Effector memory CD8-positive, alpha-beta T cell (primary cell): ENCODE results near the gene EID3.
"Not testable (repeated sequence)": the region's sequence is repeated elsewhere in the genome, so short reads cannot be mapped to it uniquely, and the experiment has no call there.

Source experiments
- ATAC-seq: fragments of 150-1000 bp; cut with Tn5 transposase; replicated peaks from 2 replicates; pipeline ENCODE4 v1.10.0; 2021; ENCODE audit warnings: mild to moderate bottlenecking, moderate library complexity
- DNase-seq, 3 experiments: peaks; one replicate each; pipeline ENCODE4 v3.0.0; 2021
- H3K27ac Mint-ChIP-seq, 2 donors: one replicate each; pipeline ENCODE4 v1.8.0; 2022; ENCODE audit warnings: mild to moderate bottlenecking in 2 of 2, mixed read lengths in 2 of 2, moderate library complexity in 2 of 2
- H3K27me3 Mint-ChIP-seq, 2 donors: one replicate each; pipeline ENCODE4 v1.8.0; 2022; ENCODE audit warnings: mixed read lengths in 2 of 2
- H3K36me3 Mint-ChIP-seq: one replicate; pipeline ENCODE4 v1.8.0; 2022; ENCODE audit warnings: mild to moderate bottlenecking, moderate library complexity, mixed read lengths; ENCODE audit not compliant: insufficient read depth
- H3K4me1 Mint-ChIP-seq, 2 donors: one replicate each; pipeline ENCODE4 v1.8.0; 2022; ENCODE audit warnings: low read depth in 2 of 2, mixed read lengths in 2 of 2
- H3K4me3 Mint-ChIP-seq, 2 donors: one replicate each; pipeline ENCODE4 v1.8.0; 2022; ENCODE audit warnings: mild to moderate bottlenecking in 2 of 2, mixed read lengths in 2 of 2, moderate library complexity in 2 of 2
- H3K9me3 Mint-ChIP-seq, 2 donors: one replicate each; pipeline ENCODE4 v1.8.0; 2022; ENCODE audit warnings: mixed read lengths in 2 of 2

EID3 gene

GRCh38 chr12:104328278-104328677 is 24.7 kb downstream of the EID3 start:
- not testable (repeated sequence) for DNase-seq, H3K27me3 Mint-ChIP-seq, H3K4me3 Mint-ChIP-seq, H3K27ac Mint-ChIP-seq, H3K4me1 Mint-ChIP-seq, H3K9me3 Mint-ChIP-seq, ATAC-seq
- peaks cover 70% of the 10 kb centered on the region for H3K36me3 Mint-ChIP-seq

GRCh38 chr12:104328790-104329189 is 25.3 kb downstream of the EID3 start:
- Mint-ChIP-seq H3K4me1 (no peaks in the 10 kb centered on the region), H3K4me3 (no peak overlapping the region), H3K9me3 (no peaks in the 10 kb centered on the region), H3K27me3 (no peaks in the 10 kb centered on the region), H3K36me3 (peaks cover 70% of the 10 kb centered on the region), H3K27ac (no peak overlapping the region)
- ATAC-seq (no peak), DNase-seq (no peak)

- Mint-ChIP-seq H3K9me3 (no peaks in the 10 kb centered on the region), H3K36me3 (peaks cover 76% of the 10 kb centered on the region)
Observed at GRCh38 chr12:104329707-104330532, 26.4 kb downstream of the EID3 start.

GRCh38 chr12:104331376-104331775 is 27.8 kb downstream of the EID3 start:
- Mint-ChIP-seq H3K4me3 (no peak overlapping the region), H3K36me3 (peaks cover 72% of the 10 kb centered on the region), H3K27me3 (no peaks in the 10 kb centered on the region), H3K27ac (no peak overlapping the region), H3K9me3 (no peaks in the 10 kb centered on the region), H3K4me1 (no peaks in the 10 kb centered on the region)
- DNase-seq (no peak), ATAC-seq (no peak)

More at GRCh38 chr12:104329707-104330532, 26.4 kb downstream of the EID3 start:
- no peaks in the 10 kb centered on the region for H3K27me3 Mint-ChIP-seq
- no peak overlapping the region for H3K4me3 Mint-ChIP-seq
- ATAC-seq (no peak), DNase-seq (no peak)
- no peaks in the 10 kb centered on the region for H3K4me1 Mint-ChIP-seq
- no peak overlapping the region for H3K27ac Mint-ChIP-seq

- not testable (repeated sequence) for DNase-seq, H3K4me1 Mint-ChIP-seq, ATAC-seq, H3K4me3 Mint-ChIP-seq, H3K9me3 Mint-ChIP-seq, H3K27ac Mint-ChIP-seq, H3K27me3 Mint-ChIP-seq
- peaks cover 63% of the 10 kb centered on the region for H3K36me3 Mint-ChIP-seq
Observed at GRCh38 chr12:104332273-104332672, 28.7 kb downstream of the EID3 start.

- Mint-ChIP-seq H3K27me3 (no peaks in the 10 kb centered on the region), H3K27ac (no peak overlapping the region), H3K36me3 (peaks cover 57% of the 10 kb centered on the region), H3K4me1 (no peaks in the 10 kb centered on the region), H3K9me3 (no peaks in the 10 kb centered on the region), H3K4me3 (no peak overlapping the region)
- ATAC-seq (no peak), DNase-seq (no peak)
Observed at GRCh38 chr12:104333692-104334255, 30.2 kb downstream of the EID3 start.

- Mint-ChIP-seq H3K4me3 (no peak overlapping the region), H3K9me3 (no peaks in the 10 kb centered on the region), H3K4me1 (no peaks in the 10 kb centered on the region), H3K27ac (no peak overlapping the region), H3K36me3 (peaks cover 58% of the 10 kb centered on the region), H3K27me3 (no peaks in the 10 kb centered on the region)
- DNase-seq (no peak), ATAC-seq (no peak)
Observed at GRCh38 chr12:104334581-104334980, 31.0 kb downstream of the EID3 start.

GRCh38 chr12:104336115-104336514 is 32.6 kb downstream of the EID3 start:
- no peak overlapping the region for H3K4me3 Mint-ChIP-seq
- H3K4me1 Mint-ChIP-seq: no peaks in the 10 kb centered on the region
- H3K27ac Mint-ChIP-seq: no peak overlapping the region
- H3K36me3 Mint-ChIP-seq: peaks cover 64% of the 10 kb centered on the region
- DNase-seq (no peak), ATAC-seq (no peak)
- no peaks in the 10 kb centered on the region for H3K9me3 Mint-ChIP-seq
- no peaks in the 10 kb centered on the region for H3K27me3 Mint-ChIP-seq

- Mint-ChIP-seq H3K36me3 (peaks cover 57% of the 10 kb centered on the region), H3K4me3 (no peak overlapping the region), H3K4me1 (no peaks in the 10 kb centered on the region), H3K27ac (no peak overlapping the region), H3K9me3 (no peaks in the 10 kb centered on the region), H3K27me3 (no peaks in the 10 kb centered on the region)
- no peak for DNase-seq
- ATAC-seq: no peak
Observed at GRCh38 chr12:104337030-104337558, 33.6 kb downstream of the EID3 start.

GRCh38 chr12:104339663-104340062 is 36.1 kb downstream of the EID3 start:
- H3K36me3 Mint-ChIP-seq: peaks cover 49% of the 10 kb centered on the region

GRCh38 chr12:104340177-104340576 is 36.6 kb downstream of the EID3 start:
- Mint-ChIP-seq H3K36me3 (peaks cover 44% of the 10 kb centered on the region), H3K4me1 (no peaks in the 10 kb centered on the region), H3K27me3 (no peaks in the 10 kb centered on the region), H3K27ac (peak overlapping the region in 1 of 2 donors; percentile 2), H3K9me3 (no peaks in the 10 kb centered on the region), H3K4me3 (no peak overlapping the region)
- DNase-seq (no peak), ATAC-seq (no peak)

More at GRCh38 chr12:104339663-104340062, 36.1 kb downstream of the EID3 start:
- DNase-seq (no peak), ATAC-seq (no peak)
- Mint-ChIP-seq H3K27ac (no peak overlapping the region), H3K27me3 (no peaks in the 10 kb centered on the region), H3K4me3 (no peak overlapping the region), H3K9me3 (no peaks in the 10 kb centered on the region), H3K4me1 (no peaks in the 10 kb centered on the region)

- ATAC-seq: no peak
- no peak overlapping the region for H3K4me3 Mint-ChIP-seq
- no peak for DNase-seq
- no peaks in the 10 kb centered on the region for H3K9me3 Mint-ChIP-seq
- H3K4me1 Mint-ChIP-seq: no peaks in the 10 kb centered on the region
- H3K27ac Mint-ChIP-seq: peak overlapping the region; percentile 2 to 20
- no peaks in the 10 kb centered on the region for H3K27me3 Mint-ChIP-seq
- H3K36me3 Mint-ChIP-seq: peaks cover 41% of the 10 kb centered on the region
Observed at GRCh38 chr12:104340925-104341611, 37.5 kb downstream of the EID3 start.

GRCh38 chr12:104342147-104342546 is 38.6 kb downstream of the EID3 start:
- H3K9me3 Mint-ChIP-seq: no peaks in the 10 kb centered on the region
- H3K36me3 Mint-ChIP-seq: peaks cover 43% of the 10 kb centered on the region
- no peak for DNase-seq
- H3K4me3 Mint-ChIP-seq: no peak overlapping the region
- H3K27me3 Mint-ChIP-seq: no peaks in the 10 kb centered on the region
- no peak for ATAC-seq
- H3K4me1 Mint-ChIP-seq: no peaks in the 10 kb centered on the region
- no peak overlapping the region for H3K27ac Mint-ChIP-seq
